ENCODE results near the gene LONP2. TPM values are rescaled to one million over a fixed set of nuclear protein-coding genes. Genes with fewer than 3 reads are reported as not detected.

The LONP2 gene
- polyA plus RNA-seq, 3 donors, result 21.5 to 35.6 (median 26.0) TPM

DNA sequence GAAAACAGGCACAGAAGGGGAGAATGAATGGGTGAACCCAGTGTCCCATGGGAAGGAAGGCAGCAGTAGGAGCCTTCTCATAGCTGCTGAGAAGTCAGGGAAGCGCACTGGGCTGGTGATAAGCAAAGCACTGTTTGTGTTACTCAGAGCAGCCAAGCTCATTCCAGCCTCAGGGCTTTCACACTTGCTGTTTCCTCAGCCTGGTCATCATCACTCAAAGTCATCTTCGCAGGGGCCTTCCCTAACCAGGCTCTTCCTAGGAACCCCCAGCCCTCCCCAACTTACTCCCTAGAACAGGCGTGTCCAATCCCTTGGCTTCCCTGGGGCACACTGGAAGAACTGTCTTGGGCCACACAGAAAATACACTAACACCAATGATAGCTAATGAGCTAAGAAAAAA is 32.1 kb upstream of the LONP2 start:
- TF ChIP-seq, protein P1, sequence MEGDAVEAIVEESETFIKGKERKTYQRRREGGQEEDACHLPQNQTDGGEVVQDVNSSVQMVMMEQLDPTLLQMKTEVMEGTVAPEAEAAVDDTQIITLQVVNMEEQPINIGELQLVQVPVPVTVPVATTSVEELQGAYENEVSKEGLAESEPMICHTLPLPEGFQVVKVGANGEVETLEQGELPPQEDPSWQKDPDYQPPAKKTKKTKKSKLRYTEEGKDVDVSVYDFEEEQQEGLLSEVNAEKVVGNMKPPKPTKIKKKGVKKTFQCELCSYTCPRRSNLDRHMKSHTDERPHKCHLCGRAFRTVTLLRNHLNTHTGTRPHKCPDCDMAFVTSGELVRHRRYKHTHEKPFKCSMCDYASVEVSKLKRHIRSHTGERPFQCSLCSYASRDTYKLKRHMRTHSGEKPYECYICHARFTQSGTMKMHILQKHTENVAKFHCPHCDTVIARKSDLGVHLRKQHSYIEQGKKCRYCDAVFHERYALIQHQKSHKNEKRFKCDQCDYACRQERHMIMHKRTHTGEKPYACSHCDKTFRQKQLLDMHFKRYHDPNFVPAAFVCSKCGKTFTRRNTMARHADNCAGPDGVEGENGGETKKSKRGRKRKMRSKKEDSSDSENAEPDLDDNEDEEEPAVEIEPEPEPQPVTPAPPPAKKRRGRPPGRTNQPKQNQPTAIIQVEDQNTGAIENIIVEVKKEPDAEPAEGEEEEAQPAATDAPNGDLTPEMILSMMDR (IDR thresholded peaks at IDR 0.05), result no peak
- no peak overlapping the region for H3K9ac ChIP-seq (ENCODE audit: insufficient read depth, low read length, poor library complexity, severe bottlenecking)
- Mint-ChIP-seq H3K4me3 (no peak overlapping the region), H3K9me3 (no peaks in the 10 kb centered on the region), H3K27ac (no peak overlapping the region), H3K27me3 (ENCODE audit: low read depth in 3 of 3) (peaks cover 5 to 14% (median 9%) of the 10 kb centered on the region in 3 donors), H3K4me1 (no peaks in the 10 kb centered on the region), H3K36me3 (no peaks in the 10 kb centered on the region)
- H3K4me2 ChIP-seq (replicated peaks; ENCODE audit: extremely low read depth, low read length, poor library complexity, severe bottlenecking), result no peak overlapping the region
- no peaks in the 10 kb centered on the region for H3K4me1 ChIP-seq (ENCODE audit: control insufficient read depth in 1 of 2, insufficient read depth in 2 of 2, low read length in 2 of 2)
- no peak for DNase-seq
- H2AFZ ChIP-seq (ENCODE audit: insufficient read depth, low read depth, low read length, poor library complexity, severe bottlenecking), result no peak overlapping the region
- H3K79me2 ChIP-seq (ENCODE audit: insufficient read depth, low read length), result no peaks in the 10 kb centered on the region
- no peak overlapping the region for H3K4me3 ChIP-seq (replicated peaks in 1 of 3; ENCODE audit: low read depth in 2 of 3, low read length in 3 of 3)
- no peaks in the 10 kb centered on the region for H3K9me3 ChIP-seq (replicated peaks in 1 of 2; ENCODE audit: control insufficient read depth in 1 of 2, insufficient read depth in 1 of 2, low read length in 2 of 2)
- H4K20me1 ChIP-seq (ENCODE audit: insufficient read depth, low read length), result no peaks in the 10 kb centered on the region
- 95% methylated on average over 3 of the region's 3 CpGs for WGBS (ENCODE audit: insufficient coverage)
- H3K36me3 ChIP-seq (replicated peaks in 1 of 2; ENCODE audit: control insufficient read depth in 1 of 2, insufficient read depth in 2 of 2, low read length in 2 of 2), result no peaks in the 10 kb centered on the region
- intact Hi-C loops (cut with micrococcal nuclease), result no loop called here
- no peaks in the 10 kb centered on the region for H3K27me3 ChIP-seq (ENCODE audit: control insufficient read depth in 2 of 2, insufficient read depth in 2 of 2, low read length in 2 of 2)
- H3K27ac ChIP-seq (ENCODE audit: low read depth in 1 of 2, low read length in 2 of 2), result no peak overlapping the region

- no peaks in the 10 kb centered on the region for H3K79me2 ChIP-seq (ENCODE audit: insufficient read depth, low read length)
- no peaks in the 10 kb centered on the region for H3K9me3 ChIP-seq (replicated peaks in 1 of 2; ENCODE audit: control insufficient read depth in 1 of 2, insufficient read depth in 1 of 2, low read length in 2 of 2)
- WGBS (ENCODE audit: insufficient coverage), result no CpG with 5 or more reads among the region's 6 CpGs
- H3K4me3 ChIP-seq (replicated peaks in 1 of 3; ENCODE audit: low read depth in 2 of 3, low read length in 3 of 3), result no peak overlapping the region
- Mint-ChIP-seq H3K36me3 (no peaks in the 10 kb centered on the region), H3K27me3 (ENCODE audit: low read depth in 3 of 3) (peaks cover 0 to 6% (median 3%) of the 10 kb centered on the region in 3 donors), H3K4me3 (no peak overlapping the region), H3K9me3 (no peaks in the 10 kb centered on the region), H3K4me1 (peaks cover 5% of the 10 kb centered on the region), H3K27ac (no peak overlapping the region)
- no peaks in the 10 kb centered on the region for H3K36me3 ChIP-seq (replicated peaks in 1 of 2; ENCODE audit: control insufficient read depth in 1 of 2, insufficient read depth in 2 of 2, low read length in 2 of 2)
- H3K27ac ChIP-seq (ENCODE audit: low read depth in 1 of 2, low read length in 2 of 2), result no peak overlapping the region
- no peaks in the 10 kb centered on the region for H3K4me1 ChIP-seq (ENCODE audit: control insufficient read depth in 1 of 2, insufficient read depth in 2 of 2, low read length in 2 of 2)
- no peak for DNase-seq
- TF ChIP-seq, protein P1 (IDR thresholded peaks at IDR 0.05), result no peak
- no peak overlapping the region for H3K9ac ChIP-seq (ENCODE audit: insufficient read depth, low read length, poor library complexity, severe bottlenecking)
- no peaks in the 10 kb centered on the region for H4K20me1 ChIP-seq (ENCODE audit: insufficient read depth, low read length)
- H3K4me2 ChIP-seq (replicated peaks; ENCODE audit: extremely low read depth, low read length, poor library complexity, severe bottlenecking), result no peak overlapping the region
- no peak overlapping the region for H2AFZ ChIP-seq (ENCODE audit: insufficient read depth, low read depth, low read length, poor library complexity, severe bottlenecking)
- intact Hi-C loops (cut with micrococcal nuclease), result no loop called here
- H3K27me3 ChIP-seq (ENCODE audit: control insufficient read depth in 2 of 2, insufficient read depth in 2 of 2, low read length in 2 of 2), result no peaks in the 10 kb centered on the region
Measured at GRCh38 chr16:48215738-48216137, 28.4 kb upstream of the LONP2 start.
